ENCODE measurements around the gene CSNK1A1. TPM values are rescaled to one million over a fixed set of nuclear protein-coding genes. Genes with fewer than 3 reads are reported as not detected.
"Not testable (repeated sequence)": the region's sequence is repeated elsewhere in the genome, so short reads cannot be mapped to it uniquely, and the experiment has no call there.

The CSNK1A1 gene
- total RNA-seq, 4 donors from 2014 or later = 283 to 347 (median 336) TPM

DNA sequence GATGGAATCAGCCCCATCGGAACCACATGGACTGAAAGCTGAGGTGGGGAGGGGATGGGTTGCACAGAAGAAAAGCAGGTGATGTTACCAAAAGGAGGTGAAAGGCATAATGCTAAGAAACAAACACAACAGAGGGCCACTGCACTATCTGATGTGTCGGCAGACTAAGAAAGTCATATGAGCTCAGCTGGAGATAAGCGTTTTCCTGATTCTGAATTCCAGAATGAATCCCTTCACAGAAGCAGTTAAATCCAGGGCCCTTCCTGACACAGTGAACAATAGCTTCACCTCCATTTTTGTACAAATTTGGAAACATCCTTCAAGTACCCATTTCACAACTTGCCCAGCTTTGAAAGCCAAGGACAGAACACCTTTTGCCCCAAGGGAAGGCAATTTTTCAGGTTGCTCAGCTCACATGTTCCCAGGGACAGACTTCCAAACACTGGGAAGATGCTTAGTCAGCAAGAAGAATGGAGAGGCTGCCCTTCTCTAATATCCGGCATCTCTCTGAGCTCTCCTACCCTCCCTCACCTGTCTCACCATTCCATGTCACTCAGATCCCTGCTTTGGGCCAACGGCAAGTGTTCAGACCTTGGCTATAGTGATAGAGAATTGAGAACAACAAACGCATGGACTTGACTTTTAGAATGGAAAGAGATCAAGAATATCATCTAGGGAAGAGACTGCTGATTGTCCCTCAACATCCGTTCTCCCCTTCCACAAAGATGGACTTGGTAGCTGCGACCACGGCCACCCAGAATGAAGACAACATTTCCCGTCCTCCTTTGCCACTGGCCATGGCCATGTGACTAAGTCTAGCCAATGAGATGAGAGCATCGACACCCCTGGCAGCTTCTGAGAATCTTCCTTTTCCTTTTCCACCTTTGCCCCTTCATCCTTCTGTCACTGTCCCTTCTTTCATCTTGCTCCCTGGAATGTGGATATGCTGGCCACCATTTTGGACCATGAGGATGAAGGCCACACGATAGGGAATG is 103.6 kb downstream of the CSNK1A1 start:
- DNase-seq (ENCODE audit: extremely low spot score) = no peak
- WGBS = 90% methylated on average over 12 of the region's 12 CpGs
- Histone ChIP-seq H3K4me1 (peaks cover 64 to 98% (median 84%) of the 10 kb centered on the region in 4 donors), H3K9me3 (no peaks in the 10 kb centered on the region), H3K27ac (replicated peaks in 1 of 4) (peak overlapping the region; percentile 88 to 90 (median 88)), H3K36me3 (no peaks in the 10 kb centered on the region), H3K27me3 (no peaks in the 10 kb centered on the region), H3K4me3 (no peak overlapping the region)
- TF ChIP-seq POLR2AphosphoS5 (IDR thresholded peaks at IDR 0.05) (peak in 1 of 2 donors; percentile 19), EP300 (IDR thresholded peaks at IDR 0.05) (no peak)
- intact Hi-C loops (cut with DNase I) = no loop called here

GRCh38 chr5:149446794-149447193 is 104.4 kb downstream of the CSNK1A1 start:
- H3K9me3 ChIP-seq; H3K36me3 ChIP-seq; H3K4me3 ChIP-seq; H3K27me3 ChIP-seq; intact Hi-C loops (cut with DNase I); DNase-seq (ENCODE audit: extremely low spot score): not testable (repeated sequence)
- Histone ChIP-seq H3K4me1 (peaks cover 60 to 98% (median 83%) of the 10 kb centered on the region in 4 donors), H3K27ac (replicated peaks in 1 of 4) (peak overlapping the region; percentile 88 to 90 (median 88))
- 98% methylated on average over 3 of the region's 3 CpGs for WGBS

- WGBS = 51% methylated on average over 8 of the region's 9 CpGs
- Histone ChIP-seq H3K4me1 (peaks cover 51 to 89% (median 73%) of the 10 kb centered on the region in 4 donors), H3K4me3 (no peak overlapping the region)
Measured at GRCh38 chr5:149445739-149446369, 105.4 kb downstream of the CSNK1A1 start.

GRCh38 chr5:149445343-149445738 is 105.9 kb downstream of the CSNK1A1 start:
- Histone ChIP-seq H3K4me1 (peaks cover 46 to 86% (median 69%) of the 10 kb centered on the region in 4 donors), H3K36me3 (no peaks in the 10 kb centered on the region), H3K27ac (replicated peaks in 1 of 4) (peak overlapping the region; percentile 88 to 90 (median 88)), H3K4me3 (no peak overlapping the region), H3K9me3 (no peaks in the 10 kb centered on the region), H3K27me3 (no peaks in the 10 kb centered on the region)
- TF ChIP-seq, protein P1, sequence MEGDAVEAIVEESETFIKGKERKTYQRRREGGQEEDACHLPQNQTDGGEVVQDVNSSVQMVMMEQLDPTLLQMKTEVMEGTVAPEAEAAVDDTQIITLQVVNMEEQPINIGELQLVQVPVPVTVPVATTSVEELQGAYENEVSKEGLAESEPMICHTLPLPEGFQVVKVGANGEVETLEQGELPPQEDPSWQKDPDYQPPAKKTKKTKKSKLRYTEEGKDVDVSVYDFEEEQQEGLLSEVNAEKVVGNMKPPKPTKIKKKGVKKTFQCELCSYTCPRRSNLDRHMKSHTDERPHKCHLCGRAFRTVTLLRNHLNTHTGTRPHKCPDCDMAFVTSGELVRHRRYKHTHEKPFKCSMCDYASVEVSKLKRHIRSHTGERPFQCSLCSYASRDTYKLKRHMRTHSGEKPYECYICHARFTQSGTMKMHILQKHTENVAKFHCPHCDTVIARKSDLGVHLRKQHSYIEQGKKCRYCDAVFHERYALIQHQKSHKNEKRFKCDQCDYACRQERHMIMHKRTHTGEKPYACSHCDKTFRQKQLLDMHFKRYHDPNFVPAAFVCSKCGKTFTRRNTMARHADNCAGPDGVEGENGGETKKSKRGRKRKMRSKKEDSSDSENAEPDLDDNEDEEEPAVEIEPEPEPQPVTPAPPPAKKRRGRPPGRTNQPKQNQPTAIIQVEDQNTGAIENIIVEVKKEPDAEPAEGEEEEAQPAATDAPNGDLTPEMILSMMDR (IDR thresholded peaks at IDR 0.05) = no peak
- no peak for TF ChIP-seq POLR2AphosphoS5 (IDR thresholded peaks at IDR 0.05)
- no peak for TF ChIP-seq EP300 (IDR thresholded peaks at IDR 0.05)
- no peak for TF ChIP-seq POLR2A (IDR thresholded peaks at IDR 0.05; ENCODE audit: low read depth)
- no peak for DNase-seq (ENCODE audit: extremely low spot score)
- intact Hi-C loops (cut with DNase I) = no loop called here
- 58% methylated on average over 7 of the region's 7 CpGs for WGBS

More at GRCh38 chr5:149445739-149446369, 105.4 kb downstream of the CSNK1A1 start:
- Histone ChIP-seq H3K9me3 (no peaks in the 10 kb centered on the region), H3K27me3 (no peaks in the 10 kb centered on the region), H3K36me3 (no peaks in the 10 kb centered on the region), H3K27ac (replicated peaks in 1 of 4) (peak overlapping the region; percentile 88 to 90 (median 88))
- DNase-seq (ENCODE audit: extremely low spot score) = no peak
- no peak for TF ChIP-seq EP300 (IDR thresholded peaks at IDR 0.05)
- TF ChIP-seq POLR2AphosphoS5 (IDR thresholded peaks at IDR 0.05) = peak; percentile 62 to 68
- intact Hi-C loops (cut with DNase I) = no loop called here

GRCh38 chr5:149444430-149444829 is 106.8 kb downstream of the CSNK1A1 start:
- H3K36me3 ChIP-seq; H3K4me3 ChIP-seq; DNase-seq (ENCODE audit: extremely low spot score); H3K9me3 ChIP-seq; H3K27me3 ChIP-seq: not testable (repeated sequence)
- intact Hi-C loops (cut with DNase I) = loop anchor here (5.0 kb wide), 1 partner anchor 77 kb away; no protein-coding TSS in a partner anchor
- H3K4me1 ChIP-seq = peaks cover 37 to 85% (median 68%) of the 10 kb centered on the region in 4 donors
- 92% methylated on average over 4 of the region's 4 CpGs for WGBS
- H3K27ac ChIP-seq (replicated peaks in 1 of 4) = peak overlapping the region; percentile 88 to 90 (median 88)

GRCh38 chr5:149443210-149443609 is 108.0 kb downstream of the CSNK1A1 start:
- H3K36me3 ChIP-seq = no peaks in the 10 kb centered on the region
- no peak for DNase-seq (ENCODE audit: extremely low spot score)
- H3K4me3 ChIP-seq = no peak overlapping the region
- no peaks in the 10 kb centered on the region for H3K9me3 ChIP-seq
- H3K27ac ChIP-seq (replicated peaks in 1 of 4) = peak overlapping the region; percentile 86 to 89 (median 88)
- no peaks in the 10 kb centered on the region for H3K27me3 ChIP-seq
- peaks cover 27 to 73% (median 57%) of the 10 kb centered on the region in 4 donors for H3K4me1 ChIP-seq
- TF ChIP-seq EP300 (IDR thresholded peaks at IDR 0.05) (no peak), POLR2A (IDR thresholded peaks at IDR 0.05; ENCODE audit: low read depth) (no peak), POLR2AphosphoS5 (IDR thresholded peaks at IDR 0.05) (no peak)
- TF ChIP-seq, protein P1 (IDR thresholded peaks at IDR 0.05) = no peak
- intact Hi-C loops (cut with DNase I) = loop anchor here (2.0 to 5.0 kb wide), 2 partner anchors 76 to 122 kb away; no protein-coding TSS in a partner anchor
- 95% methylated on average over 7 of the region's 7 CpGs for whole genome bisulfite sequencing

Data from esophagus muscularis mucosa (tissue), 4 donors.